Measurements from ENCODE around the gene GPATCH1.
"Not testable (repeated sequence)": the region's sequence is repeated elsewhere in the genome, so short reads cannot be mapped to it uniquely, and the experiment has no call there.

The GPATCH1 gene

GRCh38 chr19:33111587-33111986 is 30.6 kb downstream of the GPATCH1 start:
- in situ Hi-C loops (cut with HindIII; ENCODE audit: low sequenced_read_pairs) = no loop called here
- no peak for TF ChIP-seq CTCF (IDR thresholded peaks at IDR 0.05; ENCODE audit: low read depth, low read length)
- DNase-seq (ENCODE audit: low read depth, low spot score) = no peak
- no peak overlapping the region for H3K4me3 ChIP-seq (ENCODE audit: low read depth, low read length)

- H3K4me3 ChIP-seq (ENCODE audit: low read depth, low read length) = no peak overlapping the region
- no peak for DNase-seq (ENCODE audit: low read depth, low spot score)
- no peak for TF ChIP-seq CTCF (IDR thresholded peaks at IDR 0.05; ENCODE audit: low read depth, low read length)
- in situ Hi-C loops (cut with HindIII; ENCODE audit: low sequenced_read_pairs) = no loop called here
Observed at GRCh38 chr19:33114312-33114711, 33.3 kb downstream of the GPATCH1 start.

- H3K4me3 ChIP-seq (ENCODE audit: low read depth, low read length) = no peak overlapping the region
- in situ Hi-C loops (cut with HindIII; ENCODE audit: low sequenced_read_pairs) = no loop called here
- no peak for TF ChIP-seq CTCF (IDR thresholded peaks at IDR 0.05; ENCODE audit: low read depth, low read length)
- DNase-seq (ENCODE audit: low read depth, low spot score) = no peak
Observed at GRCh38 chr19:33117501-33117900, 36.5 kb downstream of the GPATCH1 start.

GRCh38 chr19:33118643-33119042 is 37.7 kb downstream of the GPATCH1 start:
- H3K4me3 ChIP-seq (ENCODE audit: low read depth, low read length) = no peak overlapping the region
- in situ Hi-C loops (cut with HindIII; ENCODE audit: low sequenced_read_pairs) = no loop called here
- TF ChIP-seq CTCF (IDR thresholded peaks at IDR 0.05; ENCODE audit: low read depth, low read length) = no peak
- no peak for DNase-seq (ENCODE audit: low read depth, low spot score)

- TF ChIP-seq CTCF (IDR thresholded peaks at IDR 0.05; ENCODE audit: low read depth, low read length) = no peak
- in situ Hi-C loops (cut with HindIII; ENCODE audit: low sequenced_read_pairs) = no loop called here
- DNase-seq (ENCODE audit: low read depth, low spot score) = no peak
- no peak overlapping the region for H3K4me3 ChIP-seq (ENCODE audit: low read depth, low read length)
Observed at GRCh38 chr19:33124207-33125098, 43.5 kb downstream of the GPATCH1 start.

- in situ Hi-C loops (cut with HindIII; ENCODE audit: low sequenced_read_pairs) = no loop called here
- DNase-seq (ENCODE audit: low read depth, low spot score) = peak; percentile 69
- TF ChIP-seq CTCF (IDR thresholded peaks at IDR 0.05; ENCODE audit: low read depth, low read length) = peak; percentile 84
- no peak overlapping the region for H3K4me3 ChIP-seq (ENCODE audit: low read depth, low read length)
Observed at GRCh38 chr19:33125929-33126388, 45.0 kb downstream of the GPATCH1 start.

- DNase-seq (ENCODE audit: low read depth, low spot score); H3K4me3 ChIP-seq (ENCODE audit: low read depth, low read length); in situ Hi-C loops (cut with HindIII; ENCODE audit: low sequenced_read_pairs): not testable (repeated sequence)
Observed at GRCh38 chr19:33126712-33127111, 45.7 kb downstream of the GPATCH1 start.

All from astrocyte of the spinal cord (primary cell).